AML-193 (cell line): ENCODE data around the gene ZMYM4.

Experiments
- DNase-seq, 2 experiments: peaks; one replicate each; lab custom pipeline; 2025; lab: John Stamatoyannopoulos, UW

The ZMYM4 gene

GRCh38 chr1:35406103-35406502, 137.6 kb downstream of the ZMYM4 start:
- no peak for DNase-seq

- DNase-seq: no peak
These were observed 139.2 kb downstream of the ZMYM4 start for GRCh38 chr1:35407743-35408142.

- no peak for DNase-seq
These were observed 140.4 kb downstream of the ZMYM4 start for GRCh38 chr1:35408925-35409324.

DNA sequence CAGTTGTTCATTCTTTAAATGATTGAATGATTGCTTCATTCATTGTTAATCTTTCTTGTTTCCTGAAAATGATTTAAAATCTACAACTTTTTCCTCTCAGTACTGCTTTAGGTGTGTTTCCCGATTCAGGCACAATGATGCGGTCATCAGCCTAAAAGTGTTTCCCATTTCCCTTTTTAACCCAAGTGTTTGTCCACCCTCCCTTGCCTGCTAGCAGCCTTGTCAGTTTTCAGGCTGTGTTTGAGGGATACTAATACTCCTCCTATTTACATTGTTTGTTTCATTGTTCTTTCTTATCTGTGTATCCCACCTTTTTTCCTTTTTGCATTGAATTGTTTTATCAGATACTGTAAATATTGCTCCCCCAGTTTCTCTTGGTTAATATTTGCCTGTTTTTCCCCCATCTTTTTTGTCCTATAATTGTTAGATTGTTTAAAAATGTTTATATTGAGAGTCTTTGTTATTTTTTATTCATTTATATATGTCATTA, 157.6 kb downstream of the ZMYM4 start:
- no peak for DNase-seq

DNA sequence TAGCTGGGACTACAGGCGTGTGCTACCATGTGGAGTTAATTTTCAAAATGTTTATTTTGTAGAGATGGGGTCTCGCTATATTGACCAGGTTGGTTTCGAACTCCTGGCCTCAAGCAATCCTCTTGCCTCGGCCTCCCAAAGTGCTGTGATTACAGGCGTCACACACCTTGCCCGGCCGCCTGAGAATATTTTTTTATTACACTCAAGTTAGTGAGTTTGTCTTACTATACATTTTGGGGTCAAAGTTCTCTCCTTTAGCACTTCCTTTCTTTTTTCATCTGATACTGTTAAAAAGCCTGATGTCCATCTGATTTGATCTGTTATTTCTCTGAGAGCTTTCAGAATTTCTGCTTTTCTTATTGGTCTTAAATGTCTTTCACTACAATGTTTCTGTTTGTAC, 159.9 kb downstream of the ZMYM4 start:
- no peak for DNase-seq

GRCh38 chr1:35430762-35431161, 162.3 kb downstream of the ZMYM4 start:
- no peak for DNase-seq

DNA sequence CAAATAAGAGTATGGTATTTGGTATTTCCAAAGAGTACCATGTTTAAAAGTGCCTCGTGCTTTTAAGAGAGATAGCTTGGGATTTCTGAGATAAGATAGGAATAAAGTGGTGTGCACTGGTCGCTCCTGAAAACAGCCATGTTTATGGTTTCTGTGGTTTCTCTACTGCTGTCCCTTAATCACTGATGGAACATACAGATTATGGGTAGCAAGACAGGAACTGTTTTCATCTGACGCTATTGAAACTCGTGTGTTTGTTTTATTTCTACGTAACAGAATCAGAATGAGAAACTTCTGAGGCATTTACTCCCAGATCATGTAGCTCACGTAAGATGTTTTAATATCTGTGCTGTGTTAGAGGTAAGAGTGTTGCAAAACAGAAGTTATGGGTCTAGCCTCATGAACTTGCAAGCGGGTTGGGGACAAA, 162.7 kb downstream of the ZMYM4 start:
- DNase-seq: no peak

DNA sequence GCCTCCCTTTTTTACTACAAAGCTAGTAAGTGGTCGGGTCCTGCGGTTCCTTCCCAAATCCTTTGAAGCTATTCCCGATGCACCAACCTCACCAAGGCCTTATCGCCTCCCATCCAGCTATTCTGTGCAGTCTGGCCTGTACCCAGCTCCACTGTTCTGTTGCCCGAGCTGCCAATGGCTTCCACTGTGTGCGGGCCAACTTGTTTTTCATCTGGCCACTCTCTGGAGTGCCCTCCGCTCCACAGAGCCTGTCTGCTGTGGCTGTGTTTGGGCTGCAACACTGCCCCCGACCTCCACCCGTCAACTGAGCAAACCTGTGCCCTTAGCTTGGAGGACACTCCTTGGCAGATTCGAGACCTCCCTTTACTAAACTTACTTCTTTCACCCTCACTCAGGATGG, 163.7 kb downstream of the ZMYM4 start:
- DNase-seq: no peak

GRCh38 chr1:35433714-35434113, 165.2 kb downstream of the ZMYM4 start:
- no peak for DNase-seq

GRCh38 chr1:35434703-35435102, 166.2 kb downstream of the ZMYM4 start:
- DNase-seq: no peak

- no peak for DNase-seq
These were observed 167.6 kb downstream of the ZMYM4 start for GRCh38 chr1:35436078-35436477.

GRCh38 chr1:35437200-35437599, 168.7 kb downstream of the ZMYM4 start:
- DNase-seq: no peak

DNA sequence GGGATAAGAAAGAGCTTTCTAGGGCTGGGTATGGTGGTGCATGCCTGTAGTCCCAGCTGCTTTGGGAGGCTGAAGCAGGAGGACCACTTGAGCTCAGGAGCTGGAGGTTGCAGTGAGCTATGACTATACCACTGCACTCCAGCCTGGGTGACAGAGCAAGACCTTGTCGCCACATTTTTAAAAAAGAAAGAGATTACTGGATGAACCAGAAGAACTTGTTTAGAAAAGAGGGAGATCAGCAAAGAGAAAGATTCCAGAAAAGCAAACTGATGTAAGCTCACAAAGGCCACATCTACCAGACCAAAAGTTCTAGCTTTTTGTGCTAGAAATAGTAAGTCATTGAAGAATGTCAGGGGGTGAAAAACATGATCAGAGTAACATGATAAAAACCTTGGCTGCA, 171.1 kb downstream of the ZMYM4 start:
- no peak for DNase-seq

- no peak for DNase-seq
These were observed 173.5 kb downstream of the ZMYM4 start for GRCh38 chr1:35441926-35442579.

DNA sequence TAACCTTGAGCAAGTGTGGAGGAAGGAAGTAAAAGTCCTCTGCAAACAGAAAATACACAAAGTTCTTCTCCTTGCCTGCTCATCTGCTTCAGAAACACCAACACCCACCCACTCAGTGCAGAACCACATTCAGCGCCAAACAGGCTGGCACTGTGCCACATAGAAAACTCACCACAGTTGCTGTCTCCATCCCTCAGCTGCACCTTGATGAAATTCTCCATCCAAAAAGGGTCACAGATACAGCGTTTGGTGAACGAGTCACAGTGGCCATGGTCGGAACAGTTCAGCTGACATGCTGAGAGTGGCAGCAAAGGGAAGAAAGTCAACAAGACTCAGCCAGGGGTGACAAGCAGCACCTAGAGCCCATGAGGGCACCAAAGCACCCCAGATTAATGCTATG, 174.2 kb downstream of the ZMYM4 start:
- DNase-seq: no peak

GRCh38 chr1:35443768-35444518, 175.4 kb downstream of the ZMYM4 start:
- DNase-seq: no peak

- no peak for DNase-seq
These were observed 175.9 kb downstream of the ZMYM4 start for GRCh38 chr1:35444519-35444774.

- peak; percentile 79 to 82 for DNase-seq
These were observed 178.8 kb downstream of the ZMYM4 start for GRCh38 chr1:35447278-35447677.

- DNase-seq: peak; percentile 60 to 77
These were observed 179.9 kb downstream of the ZMYM4 start for GRCh38 chr1:35448344-35448801.

GRCh38 chr1:35449334-35450008, 181.0 kb downstream of the ZMYM4 start:
- no peak for DNase-seq

DNA sequence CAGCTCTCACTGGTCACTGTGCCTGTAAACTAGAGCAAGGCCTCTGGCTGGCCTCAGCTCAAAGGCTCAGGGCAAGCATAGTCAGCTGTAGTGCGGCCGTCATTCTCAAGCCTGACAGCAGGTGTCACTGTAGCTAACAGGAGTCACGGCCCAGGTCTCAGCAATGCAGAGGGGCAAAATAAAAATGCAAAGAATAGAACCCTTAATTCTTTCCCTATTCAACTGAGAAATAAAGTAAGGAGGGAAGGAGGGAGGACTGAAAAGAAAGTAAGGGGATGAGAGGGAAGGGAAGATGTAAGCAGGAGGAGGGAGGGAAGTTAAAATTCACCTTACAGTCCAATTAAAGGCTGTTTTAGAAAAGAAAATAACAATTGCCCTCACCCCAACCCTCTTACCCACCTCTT, 182.6 kb downstream of the ZMYM4 start:
- peak; percentile 68 to 72 for DNase-seq

GRCh38 chr1:35452106-35452774, 183.7 kb downstream of the ZMYM4 start:
- DNase-seq: peak; percentile 97 to 98

DNA sequence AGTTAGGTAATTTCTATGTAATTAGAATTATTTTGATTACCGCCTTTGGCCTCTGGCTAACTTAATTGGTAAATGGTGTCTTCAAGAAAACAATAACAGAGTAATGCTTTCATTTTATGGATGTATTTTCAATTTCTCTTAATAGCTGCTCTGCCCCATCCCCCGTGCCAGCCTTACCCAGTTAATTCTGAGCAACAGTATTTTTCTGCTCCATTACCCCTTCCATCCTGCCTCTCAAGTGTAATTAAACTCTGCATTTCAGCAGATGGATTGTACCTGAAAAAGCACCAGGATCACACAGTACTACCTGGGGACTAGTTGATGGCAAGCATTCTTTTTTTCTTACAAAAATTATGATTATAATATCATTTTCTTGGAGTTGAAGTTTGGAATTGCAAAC, 184.5 kb downstream of the ZMYM4 start:
- no peak for DNase-seq
